CD4-positive, alpha-beta memory T cell (primary cell): Measurements from ENCODE around the gene IL1RAP. TPM values are rescaled to one million over a fixed set of nuclear protein-coding genes. Genes with fewer than 3 reads are reported as not detected.

ENCODE experiments used
- CTCF ChIA-PET: fragments of 350-600 bp; sonication (Branson Sonifier 250); formaldehyde crosslinking; loops from one replicate; lab custom pipeline; 2021; ENCODE audit warnings: inconsistent platforms; ENCODE audit not compliant: partially characterized antibody; lab: Charles Lee
- POLR2A ChIA-PET: fragments of 350-600 bp; sonication (Branson Sonifier 250); formaldehyde crosslinking; loops from one replicate; lab custom pipeline; 2021; ENCODE audit not compliant: partially characterized antibody; lab: Charles Lee
- DNase-seq, 5 donors: peaks; one replicate each; pipeline versions ENCODE4 v3.0.0 to v3.0.0-alpha.2; 2020 to 2022; ENCODE audit warnings: mixed read lengths in 1 of 5
- H3K27ac ChIP-seq: one replicate; pipeline ENCODE4 v1.7.0; 2013; ENCODE audit warnings: low read depth, low read length
- H3K27me3 ChIP-seq: 2 replicates; pipeline ENCODE4 v1.7.0; 2013; ENCODE audit warnings: mild to moderate bottlenecking, low read length, moderate library complexity; ENCODE audit not compliant: insufficient read depth
- H3K36me3 ChIP-seq: 2 replicates; pipeline ENCODE4 v1.7.0; 2013; ENCODE audit warnings: mild to moderate bottlenecking, low read length, moderate library complexity; ENCODE audit not compliant: insufficient read depth
- H3K4me1 ChIP-seq: 2 replicates; pipeline ENCODE4 v1.7.0; 2013; ENCODE audit warnings: mild to moderate bottlenecking, low read length, moderate library complexity; ENCODE audit not compliant: insufficient read depth
- H3K4me3 ChIP-seq, 2 donors: one replicate each; pipeline ENCODE4 v1.7.0; 2013; ENCODE audit warnings: low read length in 2 of 2, mild to moderate bottlenecking in 1 of 2
- H3K9me3 ChIP-seq, 2 donors: one replicate each; pipeline ENCODE4 v1.7.0; 2013; ENCODE audit warnings: low read length in 2 of 2, control low read depth in 1 of 2; ENCODE audit not compliant: control insufficient read depth in 1 of 2
- H3K27ac Mint-ChIP-seq, 7 donors: one replicate each; pipeline ENCODE4 v1.8.0; 2020 to 2021; ENCODE audit warnings: mixed read lengths in 7 of 7, mild to moderate bottlenecking in 6 of 7, inconsistent platforms in 3 of 7, moderate library complexity in 3 of 7
- H3K27me3 Mint-ChIP-seq, 2 donors: one replicate each; pipeline ENCODE4 v1.8.0; 2020 to 2021; ENCODE audit warnings: mixed read lengths in 2 of 2
- H3K36me3 Mint-ChIP-seq, 2 donors: one replicate each; pipeline ENCODE4 v1.8.0; 2020 to 2021; ENCODE audit warnings: mixed read lengths in 2 of 2, inconsistent platforms in 1 of 2, mild to moderate bottlenecking in 1 of 2
- H3K4me1 Mint-ChIP-seq, 4 donors: one replicate each; pipeline ENCODE4 v1.8.0; 2020 to 2021; ENCODE audit warnings: mixed read lengths in 4 of 4, mild to moderate bottlenecking in 1 of 4
- H3K4me3 Mint-ChIP-seq, 8 donors: one replicate each; pipeline ENCODE4 v1.8.0; 2020 to 2021; ENCODE audit warnings: mixed read lengths in 8 of 8, mild to moderate bottlenecking in 7 of 8, moderate library complexity in 6 of 8, inconsistent platforms in 3 of 8
- H3K9me3 Mint-ChIP-seq, 8 donors: one replicate each; pipeline ENCODE4 v1.8.0; 2020 to 2021; ENCODE audit warnings: mixed read lengths in 8 of 8, mild to moderate bottlenecking in 5 of 8, inconsistent platforms in 3 of 8, moderate library complexity in 1 of 8
- intact Hi-C: fragments of 100-400 bp; cut with micrococcal nuclease; formaldehyde crosslinking; loops from one replicate; pipeline ENCODE4 v1.15.1; 2023
- polyA plus RNA-seq, 2 donors: library from polyadenylated mRNA; unstranded; fragments of 300-500 nt; fragmentation: Illumina TruSeq; gene quantifications; one replicate each; pipeline ENCODE4 v1.2.3, GENCODE V29; 2021
- total RNA-seq, 2 experiments: library from RNA; stranded (reverse); gene quantifications; one replicate each; pipeline ENCODE4 v1.2.3, GENCODE V29; 2021

Gene IL1RAP
- total and polyA plus RNA-seq, 4 experiments from 2014 or later, result 4.1 to 14.6 (median 8.2) TPM

DNA sequence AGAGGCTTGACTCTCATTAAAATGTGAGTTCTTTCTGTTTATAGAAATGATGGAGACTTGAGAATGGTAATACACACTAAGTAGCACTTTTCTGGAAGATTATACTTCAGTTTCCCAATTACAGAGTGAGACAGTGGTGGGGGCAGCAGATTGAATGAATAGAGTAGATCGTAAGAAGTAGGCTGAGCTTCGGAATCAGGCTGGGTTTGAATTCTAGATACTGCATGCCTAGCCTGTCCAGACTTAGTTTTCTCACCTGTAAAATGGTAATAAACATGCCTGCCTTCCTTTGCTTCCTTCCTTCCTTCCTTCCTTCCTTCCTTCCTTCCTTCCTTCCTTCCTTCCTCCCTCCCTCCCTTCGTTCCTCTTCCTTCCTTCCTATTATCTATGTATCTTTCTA, 8.1 kb downstream of the IL1RAP start:
- CTCF ChIA-PET, result no interaction called here
- no peaks in the 10 kb centered on the region for H3K27me3 ChIP-seq
- intact Hi-C loops, result no loop called here

DNA sequence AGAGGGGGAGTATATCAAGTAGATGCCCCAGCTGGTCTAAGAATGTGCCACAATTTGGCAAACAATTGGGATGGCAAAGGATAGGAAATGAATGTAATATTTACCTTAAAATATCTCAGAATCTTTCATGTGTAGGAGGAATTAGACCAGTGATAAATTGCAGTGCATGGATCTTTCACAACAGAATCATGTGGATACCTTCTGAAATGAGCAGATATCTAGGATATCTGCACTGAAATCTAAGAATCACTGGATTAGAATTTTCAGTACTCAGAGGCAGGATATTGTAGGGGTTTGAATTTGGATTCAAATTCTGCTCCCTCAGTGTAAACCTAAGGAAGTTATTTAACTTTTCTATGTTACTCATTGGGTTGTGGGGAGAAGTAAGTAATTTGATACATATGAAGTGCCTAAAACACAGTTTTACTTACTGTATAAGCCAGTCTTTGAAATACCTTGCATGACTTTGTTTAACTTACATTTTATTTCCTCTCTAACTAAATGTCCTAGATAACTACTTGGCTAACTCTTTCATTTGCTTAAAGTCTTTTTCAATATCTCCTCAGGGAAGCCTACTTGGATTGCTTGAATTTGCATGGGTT, 8.8 kb downstream of the IL1RAP start:
- Histone ChIP-seq H3K27me3 (no peaks in the 10 kb centered on the region), H3K4me3 (no peak overlapping the region), H3K27ac (no peak overlapping the region), H3K36me3 (no peaks in the 10 kb centered on the region), H3K9me3 (no peaks in the 10 kb centered on the region), H3K4me1 (no peaks in the 10 kb centered on the region)
- Mint-ChIP-seq H3K36me3 (peaks cover 4 to 9% of the 10 kb centered on the region in 2 donors), H3K9me3 (peaks cover 0 to 2% (median 0%) of the 10 kb centered on the region in 8 donors), H3K4me1 (peaks cover 5 to 16% (median 8%) of the 10 kb centered on the region in 4 donors), H3K4me3 (no peak overlapping the region), H3K27ac (no peak overlapping the region), H3K27me3 (no peaks in the 10 kb centered on the region)
- intact Hi-C loops, result no loop called here
- CTCF ChIA-PET, result no interaction called here
- DNase-seq, result no peak
- POLR2A ChIA-PET, result interaction anchor here (1.4 kb wide), 1 partner anchor 9 kb away, joined by 6 read pairs; no protein-coding TSS in a partner anchor

More for the DNA sequence above, 8.1 kb downstream of the IL1RAP start:
- Histone ChIP-seq H3K36me3 (no peaks in the 10 kb centered on the region), H3K9me3 (no peaks in the 10 kb centered on the region), H3K4me1 (no peaks in the 10 kb centered on the region), H3K4me3 (no peak overlapping the region), H3K27ac (no peak overlapping the region)
- POLR2A ChIA-PET, result no interaction called here
- Mint-ChIP-seq H3K4me3 (no peak overlapping the region), H3K27me3 (no peaks in the 10 kb centered on the region), H3K4me1 (peaks cover 9 to 23% (median 11%) of the 10 kb centered on the region in 4 donors), H3K27ac (no peak overlapping the region), H3K36me3 (peaks cover 4 to 9% of the 10 kb centered on the region in 2 donors), H3K9me3 (peaks cover 0 to 2% (median 0%) of the 10 kb centered on the region in 8 donors)
- no peak for DNase-seq

DNA sequence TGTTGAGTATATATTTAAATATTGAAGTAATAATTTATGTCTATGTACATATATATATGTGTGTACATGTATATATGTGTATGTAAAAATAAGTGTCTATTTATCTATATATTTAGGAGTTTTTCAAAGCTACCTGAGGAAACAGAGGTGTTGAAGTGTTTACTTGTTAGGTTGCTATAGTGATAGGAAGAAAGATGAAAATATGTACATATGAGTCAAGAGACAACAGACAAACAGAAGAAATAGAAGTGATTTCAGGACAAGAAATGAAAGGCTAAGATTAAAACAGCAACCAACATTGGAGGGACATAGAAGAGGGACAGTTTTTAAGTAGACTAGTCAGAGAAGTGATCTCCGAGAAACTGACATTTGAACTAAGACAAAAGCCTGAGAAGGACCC, 11.1 kb downstream of the IL1RAP start:
- Mint-ChIP-seq H3K36me3 (peaks cover 4 to 18% of the 10 kb centered on the region in 2 donors), H3K4me1 (peaks cover 5 to 12% (median 10%) of the 10 kb centered on the region in 4 donors), H3K27me3 (no peaks in the 10 kb centered on the region), H3K4me3 (peak overlapping the region in 1 of 8 donors; percentile 1), H3K9me3 (peaks cover 0 to 2% (median 0%) of the 10 kb centered on the region in 8 donors), H3K27ac (peak overlapping the region in 2 of 7 donors; percentile 0)
- POLR2A ChIA-PET, result interaction anchor here (1.6 kb wide), 1 partner anchor 12 kb away, joined by 8 read pairs; the partner anchor contains the start of gene IL1RAP
- Histone ChIP-seq H3K36me3 (no peaks in the 10 kb centered on the region), H3K9me3 (no peaks in the 10 kb centered on the region), H3K27me3 (no peaks in the 10 kb centered on the region), H3K4me3 (no peak overlapping the region), H3K27ac (no peak overlapping the region), H3K4me1 (no peaks in the 10 kb centered on the region)
- DNase-seq, result no peak
- intact Hi-C loops, result no loop called here
- CTCF ChIA-PET, result interaction anchor here (1.5 kb wide), 1 partner anchor 11 kb away, joined by 4 read pairs; the partner anchor contains the start of gene IL1RAP

DNA sequence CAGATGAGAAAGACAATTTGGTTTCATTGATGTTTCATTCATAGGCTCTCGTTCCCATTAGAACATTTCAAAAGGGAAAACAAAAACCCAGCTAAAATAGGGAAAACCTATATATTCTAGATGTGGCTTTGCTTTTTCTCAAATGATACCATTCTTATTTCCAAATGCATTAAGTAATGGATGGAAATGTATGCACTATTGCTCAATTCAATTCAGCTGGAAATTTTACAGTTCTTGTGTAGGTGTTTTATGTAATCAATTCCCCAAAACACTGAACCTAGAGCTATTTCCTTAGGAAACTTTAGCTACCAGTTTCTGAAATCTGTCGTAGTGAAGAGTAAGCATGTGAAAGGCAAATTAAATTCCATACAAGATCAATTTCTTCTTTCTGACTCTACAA, 11.7 kb downstream of the IL1RAP start:
- H3K36me3 Mint-ChIP-seq, result peaks cover 4 to 23% of the 10 kb centered on the region in 2 donors
- H3K27ac Mint-ChIP-seq, result no peak overlapping the region
- Histone ChIP-seq H3K4me1 (no peaks in the 10 kb centered on the region), H3K9me3 (no peaks in the 10 kb centered on the region), H3K36me3 (no peaks in the 10 kb centered on the region), H3K4me3 (no peak overlapping the region), H3K27ac (no peak overlapping the region), H3K27me3 (no peaks in the 10 kb centered on the region)
- intact Hi-C loops, result no loop called here
- no peak for DNase-seq
- CTCF ChIA-PET, result interaction anchor here (1.5 kb wide), 1 partner anchor 12 kb away, joined by 4 read pairs; the partner anchor contains the start of gene IL1RAP
- POLR2A ChIA-PET, result interaction anchor here (1.6 kb wide), 1 partner anchor 12 kb away, joined by 8 read pairs; the partner anchor contains the start of gene IL1RAP
- H3K4me3 Mint-ChIP-seq, result no peak overlapping the region
- H3K4me1 Mint-ChIP-seq, result peaks cover 5 to 12% (median 10%) of the 10 kb centered on the region in 4 donors
- peaks cover 0 to 2% (median 0%) of the 10 kb centered on the region in 8 donors for H3K9me3 Mint-ChIP-seq
- no peaks in the 10 kb centered on the region for H3K27me3 Mint-ChIP-seq

DNA sequence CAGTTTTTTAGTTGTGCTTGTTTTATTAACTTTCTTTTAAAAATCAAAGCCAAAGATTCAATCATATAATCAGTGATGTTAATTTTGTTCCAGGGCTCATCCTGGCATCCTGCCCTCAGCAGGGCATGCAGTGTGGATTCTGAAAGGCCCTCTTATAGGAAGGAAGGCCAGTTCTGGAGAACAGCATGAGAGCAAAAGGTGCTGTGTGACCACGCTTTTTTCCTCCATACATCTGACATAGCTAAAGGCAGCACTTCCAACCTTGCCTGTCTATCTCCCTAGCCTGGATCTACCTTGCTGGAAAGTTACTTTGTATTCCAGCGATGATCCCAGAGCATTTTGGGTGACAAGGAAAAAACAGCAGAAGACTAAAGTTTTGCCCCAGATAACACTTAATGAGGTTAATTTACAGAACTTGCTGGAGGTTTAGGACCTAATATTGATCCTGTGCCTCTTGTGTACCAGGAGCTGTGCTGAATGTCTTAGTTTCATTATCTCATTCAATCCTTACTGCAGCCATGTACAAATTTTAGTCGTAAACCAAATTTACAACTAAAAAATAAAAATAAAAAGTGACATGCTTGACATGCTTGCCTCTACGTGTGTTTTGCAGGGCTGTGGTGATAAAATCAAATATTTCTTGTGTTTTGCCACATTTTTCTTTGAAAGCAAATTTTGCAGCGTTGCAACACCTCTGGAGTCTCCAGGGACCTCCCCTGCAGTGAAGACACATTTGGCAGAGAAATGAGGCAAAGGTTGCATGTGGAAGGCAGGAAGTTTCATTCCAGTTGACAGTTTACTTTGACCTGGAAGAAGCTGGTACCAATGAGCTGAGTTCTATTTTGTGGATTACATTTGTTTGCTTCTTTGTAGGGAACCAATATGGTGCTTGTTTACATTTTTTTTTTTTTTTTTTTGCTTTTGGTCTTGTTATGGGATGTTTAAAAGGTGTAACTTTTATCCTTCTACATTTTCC, 13.2 kb downstream of the IL1RAP start:
- H3K4me3 Mint-ChIP-seq, result no peak overlapping the region
- H3K36me3 ChIP-seq, result no peaks in the 10 kb centered on the region
- H3K27ac ChIP-seq, result no peak overlapping the region
- no peak for DNase-seq
- H3K9me3 ChIP-seq, result no peaks in the 10 kb centered on the region
- no peaks in the 10 kb centered on the region for H3K4me1 ChIP-seq
- intact Hi-C loops, result no loop called here
- no peak overlapping the region for H3K4me3 ChIP-seq
- H3K36me3 Mint-ChIP-seq, result peaks cover 4 to 28% of the 10 kb centered on the region in 2 donors
- POLR2A ChIA-PET, result interaction anchor here (1.6 kb wide), 1 partner anchor 14 kb away, joined by 8 read pairs; the partner anchor contains the start of gene IL1RAP
- peaks cover 0 to 2% (median 0%) of the 10 kb centered on the region in 8 donors for H3K9me3 Mint-ChIP-seq
- no peak overlapping the region for H3K27ac Mint-ChIP-seq
- no peaks in the 10 kb centered on the region for H3K27me3 Mint-ChIP-seq
- H3K27me3 ChIP-seq, result no peaks in the 10 kb centered on the region
- CTCF ChIA-PET, result no interaction called here
- H3K4me1 Mint-ChIP-seq, result peaks cover 5 to 17% (median 14%) of the 10 kb centered on the region in 4 donors

DNA sequence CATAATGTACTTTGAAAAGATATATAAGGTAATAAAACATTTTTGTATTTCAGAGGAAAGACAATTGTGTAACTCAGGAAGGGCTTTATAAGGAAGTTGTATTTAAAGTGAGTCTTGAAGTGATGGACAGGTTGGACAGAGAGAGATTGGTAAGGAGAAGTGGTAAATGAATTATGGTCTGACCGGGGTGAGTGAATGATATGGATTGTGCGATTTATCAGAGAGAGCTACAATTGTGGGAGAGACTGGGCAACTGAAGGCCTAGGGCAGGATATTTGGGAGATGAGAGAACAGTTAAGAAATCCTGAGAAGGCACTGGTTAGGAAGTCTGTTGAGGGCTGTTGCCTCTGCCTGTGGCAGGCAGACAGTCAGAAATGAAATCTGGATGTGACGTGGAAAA, 14.8 kb downstream of the IL1RAP start:
- H3K4me1 ChIP-seq, result no peaks in the 10 kb centered on the region
- H3K36me3 ChIP-seq, result no peaks in the 10 kb centered on the region
- H3K9me3 ChIP-seq, result no peaks in the 10 kb centered on the region
- H3K27me3 ChIP-seq, result no peaks in the 10 kb centered on the region
- intact Hi-C loops, result no loop called here
- no peak overlapping the region for H3K27ac Mint-ChIP-seq
- no peaks in the 10 kb centered on the region for H3K27me3 Mint-ChIP-seq
- no peak overlapping the region for H3K4me3 Mint-ChIP-seq
- DNase-seq, result no peak
- CTCF ChIA-PET, result interaction anchor here (0.7 kb wide), 1 partner anchor 15 kb away, joined by 3 read pairs; the partner anchor contains the start of gene IL1RAP
- H3K4me1 Mint-ChIP-seq, result peaks cover 9 to 27% (median 14%) of the 10 kb centered on the region in 4 donors
- H3K9me3 Mint-ChIP-seq, result no peaks in the 10 kb centered on the region
- POLR2A ChIA-PET, result no interaction called here
- no peak overlapping the region for H3K4me3 ChIP-seq
- no peak overlapping the region for H3K27ac ChIP-seq
- H3K36me3 Mint-ChIP-seq, result peaks cover 4 to 25% of the 10 kb centered on the region in 2 donors

DNA sequence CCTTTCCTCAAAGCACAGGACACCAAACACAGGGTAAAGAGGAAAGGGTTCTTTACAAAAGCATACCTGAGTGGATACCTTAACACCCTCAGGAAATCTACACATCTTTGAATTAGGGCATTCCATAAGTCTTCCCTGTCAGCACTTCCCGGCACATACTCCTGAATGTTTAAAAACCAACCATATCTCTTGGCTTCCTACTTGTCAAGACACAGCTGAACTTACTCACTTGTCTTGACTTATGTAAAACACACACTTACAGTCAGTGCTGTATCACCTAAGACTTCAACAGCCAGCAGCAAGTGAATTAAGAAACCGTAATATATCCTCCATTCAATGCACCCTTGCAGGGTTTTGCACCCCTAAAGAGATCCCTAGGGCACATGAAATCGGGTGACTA, 17.5 kb downstream of the IL1RAP start:
- CTCF ChIA-PET, result no interaction called here

More for the DNA sequence above, 17.5 kb downstream of the IL1RAP start:
- Histone ChIP-seq H3K27ac (no peak overlapping the region), H3K4me1 (no peaks in the 10 kb centered on the region), H3K36me3 (no peaks in the 10 kb centered on the region), H3K27me3 (no peaks in the 10 kb centered on the region), H3K9me3 (no peaks in the 10 kb centered on the region), H3K4me3 (no peak overlapping the region)
- Mint-ChIP-seq H3K9me3 (no peaks in the 10 kb centered on the region), H3K36me3 (peaks cover 4 to 25% of the 10 kb centered on the region in 2 donors), H3K27me3 (no peaks in the 10 kb centered on the region), H3K4me3 (no peak overlapping the region), H3K4me1 (peaks cover 16 to 35% (median 20%) of the 10 kb centered on the region in 4 donors), H3K27ac (no peak overlapping the region)
- intact Hi-C loops, result no loop called here
- POLR2A ChIA-PET, result no interaction called here
- DNase-seq, result no peak
